ENCODE data around the gene FAM229B.
"Not testable (repeated sequence)": the region's sequence is repeated elsewhere in the genome, so short reads cannot be mapped to it uniquely, and the experiment has no call there.

FAM229B gene

GRCh38 chr6:112087136-112087911, at the start of gene FAM229B, which contains the start of gene TUBE1:
FAM229B (plus strand) TSS chr6:112087591; CDS start chr6:112099284, 11,693 bp downstream.
TUBE1 (minus strand) TSS chr6:112087482; CDS start chr6:112087434, 48 bp downstream.
- DNase-seq (ENCODE audit: low read depth) = peak; percentile 87

GRCh38 chr6:112037783-112038216, 49.6 kb upstream of the FAM229B start:
- no peak for DNase-seq (ENCODE audit: low read depth)

GRCh38 chr6:112038268-112038667, 49.1 kb upstream of the FAM229B start:
- DNase-seq (ENCODE audit: low read depth) = no peak

GRCh38 chr6:112038756-112039430, 48.5 kb upstream of the FAM229B start:
- DNase-seq (ENCODE audit: low read depth) = no peak

- no peak for DNase-seq (ENCODE audit: low read depth)
These were observed 48.0 kb upstream of the FAM229B start for GRCh38 chr6:112039431-112039770.

- DNase-seq (ENCODE audit: low read depth) = no peak
These were observed 46.4 kb upstream of the FAM229B start for GRCh38 chr6:112040956-112041355.

- DNase-seq (ENCODE audit: low read depth) = no peak
These were observed 45.9 kb upstream of the FAM229B start for GRCh38 chr6:112041535-112041934.

GRCh38 chr6:112043032-112044007, 44.1 kb upstream of the FAM229B start:
- peak; percentile 83 for DNase-seq (ENCODE audit: low read depth)

GRCh38 chr6:112044196-112044595, 43.2 kb upstream of the FAM229B start:
- no peak for DNase-seq (ENCODE audit: low read depth)

- DNase-seq (ENCODE audit: low read depth) = no peak
These were observed 42.5 kb upstream of the FAM229B start for GRCh38 chr6:112044856-112045255.

GRCh38 chr6:112047523-112047922, 39.9 kb upstream of the FAM229B start:
- not testable (repeated sequence) for DNase-seq (ENCODE audit: low read depth)

GRCh38 chr6:112049026-112049799, 38.2 kb upstream of the FAM229B start:
- DNase-seq (ENCODE audit: low read depth) = no peak

GRCh38 chr6:112049996-112050395, 37.4 kb upstream of the FAM229B start:
- no peak for DNase-seq (ENCODE audit: low read depth)

- DNase-seq (ENCODE audit: low read depth) = no peak
These were observed 37.0 kb upstream of the FAM229B start for GRCh38 chr6:112050429-112050828.

- DNase-seq (ENCODE audit: low read depth) = not testable (repeated sequence)
These were observed 36.1 kb upstream of the FAM229B start for GRCh38 chr6:112051251-112051740.

- DNase-seq (ENCODE audit: low read depth) = no peak
These were observed 33.4 kb upstream of the FAM229B start, which contains the start of gene CCN6 for GRCh38 chr6:112054001-112054400. CCN6 (plus strand) TSS chr6:112054104; CDS start chr6:112054358, 254 bp downstream.

- DNase-seq (ENCODE audit: low read depth) = no peak
These were observed 32.7 kb upstream of the FAM229B start for GRCh38 chr6:112054555-112055190.

- DNase-seq (ENCODE audit: low read depth) = no peak
These were observed 29.0 kb upstream of the FAM229B start for GRCh38 chr6:112058243-112059032.

GRCh38 chr6:112061605-112062004, 25.8 kb upstream of the FAM229B start:
- no peak for DNase-seq (ENCODE audit: low read depth)

- DNase-seq (ENCODE audit: low read depth) = no peak
These were observed 24.4 kb upstream of the FAM229B start for GRCh38 chr6:112062966-112063365.

Measured in stimulated activated CD4-positive, alpha-beta T cell treated with anti-CD3 and anti-CD28 coated beads, Interleukin-2, amount 100 ng/mL, for 4 hours (primary cell).